ENCODE measurements around the gene NCOR1. TPM values are rescaled to one million over a fixed set of nuclear protein-coding genes. Genes with fewer than 3 reads are reported as not detected.
"Not testable (repeated sequence)": the region's sequence is repeated elsewhere in the genome, so short reads cannot be mapped to it uniquely, and the experiment has no call there.

The NCOR1 gene
- total RNA-seq, 1 experiment from 2014 or later = 83.8 TPM

DNA sequence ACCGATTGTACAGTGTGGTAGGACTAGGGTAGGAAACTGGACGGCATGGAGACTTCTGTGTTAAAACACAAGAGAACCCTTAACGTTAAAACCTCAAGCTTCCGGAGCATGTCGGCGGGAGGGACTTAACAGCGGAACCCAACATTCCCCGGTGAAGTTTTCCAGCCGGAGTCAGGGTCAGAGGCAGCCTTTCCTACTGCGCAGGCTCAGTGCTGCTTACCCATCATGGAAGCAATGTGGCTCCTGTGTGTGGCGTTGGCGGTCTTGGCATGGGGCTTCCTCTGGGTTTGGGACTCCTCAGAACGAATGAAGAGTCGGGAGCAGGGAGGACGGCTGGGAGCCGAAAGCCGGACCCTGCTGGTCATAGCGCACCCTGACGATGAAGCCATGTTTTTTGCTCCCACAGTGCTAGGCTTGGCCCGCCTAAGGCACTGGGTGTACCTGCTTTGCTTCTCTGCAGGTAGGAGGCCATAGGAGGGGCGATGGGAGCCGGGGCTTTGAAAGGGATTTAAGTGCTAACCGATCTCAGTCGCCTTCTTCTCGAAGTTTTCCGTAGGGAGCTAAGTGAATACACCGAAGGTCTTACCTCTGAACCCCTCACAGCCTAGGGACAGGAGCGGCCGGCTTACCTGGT is 1.8 kb upstream of the NCOR1 start, which contains the start of gene PIGL:
PIGL (plus strand) TSS at position 209 of the 634 bp plus-strand sequence; CDS start at position 226, 17 bp downstream.
- ATAC-seq = peak; percentile 76
- H3K4me1 ChIP-seq (ENCODE audit: control insufficient read depth, insufficient read depth, low read length) = peaks cover 6% of the 10 kb centered on the region
- CTCF ChIA-PET = interaction anchor here (0.7 kb wide), 1 partner anchor 193 kb away, joined by 3 read pairs; no protein-coding TSS in a partner anchor
- peak within 1 kb of the TSS; percentile 76 to 93 for H3K4me3 ChIP-seq (ENCODE audit: low read depth in 2 of 2, low read length in 2 of 2)
- peak; percentile 91 for DNase-seq (ENCODE audit: low read depth, low spot score)
- H3K27ac ChIP-seq (ENCODE audit: low read length) = peak within 1 kb of the TSS; percentile 83
- TSS peak; percentile 91 for BruUV-seq (replicated peaks)
- TF ChIP-seq POLR2AphosphoS5 (IDR thresholded peaks at IDR 0.05; ENCODE audit: low read depth, low read length) = peak; percentile 97
- TF ChIP-seq TCF7L2 (IDR thresholded peaks at IDR 0.05; ENCODE audit: low read depth, low read length) = no peak
- peak; percentile 52; the same call in 1 of the 2 replicates for TF ChIP-seq SIN3A (IDR thresholded peaks at IDR 0.05; ENCODE audit: borderline replicate concordance, insufficient read depth, low read depth, low read length)
- intact Hi-C loops (cut with micrococcal nuclease; ENCODE audit: unreplicated experiment) = loop anchor here (10.0 kb wide), 1 partner anchor 78 kb away; no protein-coding TSS in a partner anchor
- POLR2A ChIA-PET = interaction anchor here (0.6 to 0.9 kb wide), 2 partner anchors 68 to 72 kb away, joined by 3 read pairs; no protein-coding TSS in a partner anchor
- no peaks in the 10 kb centered on the region for H3K9me3 ChIP-seq (ENCODE audit: control insufficient read depth, insufficient read depth, low read depth, low read length)
- H3K36me3 ChIP-seq (ENCODE audit: control insufficient read depth, insufficient read depth, low read length) = peaks cover 10% of the 10 kb centered on the region
- no peaks in the 10 kb centered on the region for H3K27me3 ChIP-seq (ENCODE audit: control insufficient read depth, insufficient read depth, low read length)
- in situ Hi-C loops (cut with HindIII; ENCODE audit: low pct_unique_long_range_greater_than_20kb, low sequenced_read_pairs) = no loop called here

DNA sequence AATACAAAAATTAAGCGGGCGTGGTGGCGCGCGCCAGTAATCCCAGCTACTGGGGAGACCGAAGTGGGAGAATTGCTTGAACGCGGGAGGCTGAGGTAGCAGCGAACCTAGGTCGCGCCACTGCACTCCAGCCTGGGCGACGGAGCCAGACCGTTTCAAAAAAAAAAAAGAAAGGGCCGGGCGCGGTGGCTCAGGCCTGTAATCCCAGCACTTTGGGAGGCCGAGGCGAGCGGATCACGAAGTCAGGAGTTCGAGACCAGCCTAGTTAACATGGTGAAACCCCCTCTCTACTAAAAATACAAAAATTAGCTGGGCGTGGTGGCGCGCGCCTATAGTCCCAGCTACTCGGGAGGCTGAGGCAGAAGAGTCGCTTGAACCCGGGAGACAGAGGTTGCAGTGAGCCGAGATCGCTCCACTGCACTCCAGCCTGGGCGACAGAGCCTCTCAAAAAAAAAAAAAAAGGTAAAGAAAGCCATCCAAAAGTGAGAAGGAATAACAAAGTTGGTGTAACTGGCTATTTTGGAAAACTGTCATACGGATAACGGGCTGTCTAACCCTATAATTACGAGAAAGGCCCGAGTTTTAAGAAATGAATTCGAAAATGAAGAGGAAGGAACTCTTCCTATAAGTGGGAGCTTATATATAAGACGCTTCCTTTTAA is 1.1 kb upstream of the NCOR1 start:
- intact Hi-C loops (cut with micrococcal nuclease; ENCODE audit: unreplicated experiment) = loop anchor here (10.0 kb wide), 1 partner anchor 78 kb away; no protein-coding TSS in a partner anchor
- H3K4me1 ChIP-seq (ENCODE audit: control insufficient read depth, insufficient read depth, low read length); H3K36me3 ChIP-seq (ENCODE audit: control insufficient read depth, insufficient read depth, low read length); POLR2A ChIA-PET; H3K9me3 ChIP-seq (ENCODE audit: control insufficient read depth, insufficient read depth, low read depth, low read length); in situ Hi-C loops (cut with HindIII; ENCODE audit: low pct_unique_long_range_greater_than_20kb, low sequenced_read_pairs); ATAC-seq; H3K27me3 ChIP-seq (ENCODE audit: control insufficient read depth, insufficient read depth, low read length); DNase-seq (ENCODE audit: low read depth, low spot score); BruUV-seq (replicated peaks): not testable (repeated sequence)
- H3K4me3 ChIP-seq (ENCODE audit: low read depth in 2 of 2, low read length in 2 of 2) = peak overlapping the region; percentile 76 to 93
- H3K27ac ChIP-seq (ENCODE audit: low read length) = peak overlapping the region; percentile 83
- CTCF ChIA-PET = interaction anchor here (0.7 kb wide), 1 partner anchor 194 kb away, joined by 3 read pairs; no protein-coding TSS in a partner anchor

DNA sequence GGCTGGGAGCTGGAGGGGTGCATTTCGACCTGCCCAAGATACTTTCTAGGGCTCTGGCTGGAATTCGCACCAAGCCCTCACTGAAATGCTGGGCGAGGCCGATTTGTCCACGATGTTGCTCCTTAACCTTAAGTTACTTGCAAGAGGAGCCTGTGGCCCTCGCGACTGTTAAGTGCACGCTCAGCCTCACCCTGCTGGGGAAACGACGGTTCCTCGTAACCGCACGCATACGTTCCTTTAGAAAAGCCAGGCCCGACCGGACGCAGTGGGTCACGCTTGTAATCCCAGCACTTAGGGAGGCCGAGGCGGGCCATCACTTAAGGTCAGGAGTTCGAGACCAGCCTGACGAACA is 607 bp upstream of the NCOR1 start:
- ChIA-PET CTCF (no interaction called here), POLR2A (no interaction called here)
- Histone ChIP-seq H3K27ac (ENCODE audit: low read length) (peak overlapping the region; percentile 83), H3K4me3 (ENCODE audit: low read depth in 2 of 2, low read length in 2 of 2) (peak overlapping the region; percentile 74 to 76), H3K9me3 (ENCODE audit: control insufficient read depth, insufficient read depth, low read depth, low read length) (no peaks in the 10 kb centered on the region), H3K27me3 (ENCODE audit: control insufficient read depth, insufficient read depth, low read length) (no peaks in the 10 kb centered on the region), H3K36me3 (ENCODE audit: control insufficient read depth, insufficient read depth, low read length) (peaks cover 10% of the 10 kb centered on the region), H3K4me1 (ENCODE audit: control insufficient read depth, insufficient read depth, low read length) (peaks cover 12% of the 10 kb centered on the region)
- TF ChIP-seq POLR2AphosphoS5 (IDR thresholded peaks at IDR 0.05; ENCODE audit: low read depth, low read length) (no peak), SIN3A (IDR thresholded peaks at IDR 0.05; ENCODE audit: borderline replicate concordance, insufficient read depth, low read depth, low read length) (no peak)
- TF ChIP-seq, protein P1, sequence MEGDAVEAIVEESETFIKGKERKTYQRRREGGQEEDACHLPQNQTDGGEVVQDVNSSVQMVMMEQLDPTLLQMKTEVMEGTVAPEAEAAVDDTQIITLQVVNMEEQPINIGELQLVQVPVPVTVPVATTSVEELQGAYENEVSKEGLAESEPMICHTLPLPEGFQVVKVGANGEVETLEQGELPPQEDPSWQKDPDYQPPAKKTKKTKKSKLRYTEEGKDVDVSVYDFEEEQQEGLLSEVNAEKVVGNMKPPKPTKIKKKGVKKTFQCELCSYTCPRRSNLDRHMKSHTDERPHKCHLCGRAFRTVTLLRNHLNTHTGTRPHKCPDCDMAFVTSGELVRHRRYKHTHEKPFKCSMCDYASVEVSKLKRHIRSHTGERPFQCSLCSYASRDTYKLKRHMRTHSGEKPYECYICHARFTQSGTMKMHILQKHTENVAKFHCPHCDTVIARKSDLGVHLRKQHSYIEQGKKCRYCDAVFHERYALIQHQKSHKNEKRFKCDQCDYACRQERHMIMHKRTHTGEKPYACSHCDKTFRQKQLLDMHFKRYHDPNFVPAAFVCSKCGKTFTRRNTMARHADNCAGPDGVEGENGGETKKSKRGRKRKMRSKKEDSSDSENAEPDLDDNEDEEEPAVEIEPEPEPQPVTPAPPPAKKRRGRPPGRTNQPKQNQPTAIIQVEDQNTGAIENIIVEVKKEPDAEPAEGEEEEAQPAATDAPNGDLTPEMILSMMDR (IDR thresholded peaks at IDR 0.05) = no peak
- in situ Hi-C loops (cut with HindIII; ENCODE audit: low pct_unique_long_range_greater_than_20kb, low sequenced_read_pairs) (no loop called here), intact Hi-C loops (cut with micrococcal nuclease; ENCODE audit: unreplicated experiment) (loop anchor here (10.0 kb wide), 1 partner anchor 79 kb away; no protein-coding TSS in a partner anchor)
- ATAC-seq (no peak; the same call in 1 of the 2 replicates), DNase-seq (ENCODE audit: low read depth, low spot score) (no peak)
- no TSS peak for BruUV-seq (replicated peaks)

DNA sequence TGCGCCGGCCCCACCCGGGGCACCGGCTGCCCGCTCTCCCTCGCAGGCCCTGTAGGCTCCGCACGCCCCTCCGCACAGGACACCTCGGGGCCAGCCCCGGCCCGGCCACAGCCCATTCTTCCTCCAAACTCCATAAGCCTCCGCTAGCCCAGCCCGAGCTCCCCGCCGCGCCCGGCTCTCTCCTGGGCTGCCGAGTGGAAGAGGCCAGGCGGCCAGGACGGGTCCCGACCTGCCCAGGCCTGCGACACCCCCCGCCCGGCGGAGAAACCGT is 397 bp downstream of the NCOR1 start:
- ChIA-PET POLR2A (no interaction called here), CTCF (no interaction called here)
- ATAC-seq (peak; percentile 64), DNase-seq (ENCODE audit: low read depth, low spot score) (no peak)
- peaks cover 12% of the 10 kb centered on the region; the same call in 1 of the 2 replicates for H3K4me1 ChIP-seq (ENCODE audit: control insufficient read depth, insufficient read depth, low read length)
- BruUV-seq (replicated peaks) = no TSS peak
- peak overlapping the region; percentile 83 for H3K27ac ChIP-seq (ENCODE audit: low read length)
- in situ Hi-C loops (cut with HindIII; ENCODE audit: low pct_unique_long_range_greater_than_20kb, low sequenced_read_pairs) = no loop called here
- no peaks in the 10 kb centered on the region for H3K27me3 ChIP-seq (ENCODE audit: control insufficient read depth, insufficient read depth, low read length)
- TF ChIP-seq, protein P1 (IDR thresholded peaks at IDR 0.05) = no peak
- TF ChIP-seq SIN3A (IDR thresholded peaks at IDR 0.05; ENCODE audit: borderline replicate concordance, insufficient read depth, low read depth, low read length) = 0 out of 2 replicates have a peak, but pooled peaks have one; percentile 12
- TF ChIP-seq TCF7L2 (IDR thresholded peaks at IDR 0.05; ENCODE audit: low read depth, low read length) = no peak
- TF ChIP-seq, protein P2, sequence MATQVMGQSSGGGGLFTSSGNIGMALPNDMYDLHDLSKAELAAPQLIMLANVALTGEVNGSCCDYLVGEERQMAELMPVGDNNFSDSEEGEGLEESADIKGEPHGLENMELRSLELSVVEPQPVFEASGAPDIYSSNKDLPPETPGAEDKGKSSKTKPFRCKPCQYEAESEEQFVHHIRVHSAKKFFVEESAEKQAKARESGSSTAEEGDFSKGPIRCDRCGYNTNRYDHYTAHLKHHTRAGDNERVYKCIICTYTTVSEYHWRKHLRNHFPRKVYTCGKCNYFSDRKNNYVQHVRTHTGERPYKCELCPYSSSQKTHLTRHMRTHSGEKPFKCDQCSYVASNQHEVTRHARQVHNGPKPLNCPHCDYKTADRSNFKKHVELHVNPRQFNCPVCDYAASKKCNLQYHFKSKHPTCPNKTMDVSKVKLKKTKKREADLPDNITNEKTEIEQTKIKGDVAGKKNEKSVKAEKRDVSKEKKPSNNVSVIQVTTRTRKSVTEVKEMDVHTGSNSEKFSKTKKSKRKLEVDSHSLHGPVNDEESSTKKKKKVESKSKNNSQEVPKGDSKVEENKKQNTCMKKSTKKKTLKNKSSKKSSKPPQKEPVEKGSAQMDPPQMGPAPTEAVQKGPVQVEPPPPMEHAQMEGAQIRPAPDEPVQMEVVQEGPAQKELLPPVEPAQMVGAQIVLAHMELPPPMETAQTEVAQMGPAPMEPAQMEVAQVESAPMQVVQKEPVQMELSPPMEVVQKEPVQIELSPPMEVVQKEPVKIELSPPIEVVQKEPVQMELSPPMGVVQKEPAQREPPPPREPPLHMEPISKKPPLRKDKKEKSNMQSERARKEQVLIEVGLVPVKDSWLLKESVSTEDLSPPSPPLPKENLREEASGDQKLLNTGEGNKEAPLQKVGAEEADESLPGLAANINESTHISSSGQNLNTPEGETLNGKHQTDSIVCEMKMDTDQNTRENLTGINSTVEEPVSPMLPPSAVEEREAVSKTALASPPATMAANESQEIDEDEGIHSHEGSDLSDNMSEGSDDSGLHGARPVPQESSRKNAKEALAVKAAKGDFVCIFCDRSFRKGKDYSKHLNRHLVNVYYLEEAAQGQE (IDR thresholded peaks at IDR 0.05; ENCODE audit: insufficient read depth in 1 of 2, low read depth in 2 of 2, low read length in 1 of 2) = no peak
- TF ChIP-seq POLR2AphosphoS5 (IDR thresholded peaks at IDR 0.05; ENCODE audit: low read depth, low read length) = no peak
- intact Hi-C loops (cut with micrococcal nuclease; ENCODE audit: unreplicated experiment) = loop anchor here (10.0 kb wide), 1 partner anchor 80 kb away; no protein-coding TSS in a partner anchor
- H3K36me3 ChIP-seq (ENCODE audit: control insufficient read depth, insufficient read depth, low read length) = peaks cover 10% of the 10 kb centered on the region
- peak overlapping the region; percentile 74 to 76 for H3K4me3 ChIP-seq (ENCODE audit: low read depth in 2 of 2, low read length in 2 of 2)
- H3K9me3 ChIP-seq (ENCODE audit: control insufficient read depth, insufficient read depth, low read depth, low read length) = no peaks in the 10 kb centered on the region
